OCI-LY1 (cell line): ENCODE results near the gene TNNC1.

ENCODE experiments used
- H2AFZ ChIP-seq: fragments of 200-600 bp; sonication (generic), shearing (Covaris generic); 2 replicates; pipeline ENCODE4 v1.6.0; 2014; ENCODE audit warnings: antibody characterized with exemption, mild to moderate bottlenecking, low read length
- H3F3A ChIP-seq: fragments of 200-600 bp; sonication (generic), shearing (Covaris generic); 2 replicates; pipeline ENCODE4 v1.6.0; 2014; ENCODE audit warnings: mild to moderate bottlenecking, antibody characterized with exemption, low read length, moderate library complexity; ENCODE audit not compliant: insufficient read depth
- H3K27ac ChIP-seq: fragments of 200-600 bp; sonication (generic); 2 replicates; pipeline ENCODE4 v1.5.1; 2014; ENCODE audit warnings: low read length, mixed run types, mild to moderate bottlenecking, low read depth; ENCODE audit not compliant: poor library complexity, severe bottlenecking
- H3K27me3 ChIP-seq: fragments of 200-600 bp; sonication (generic); 2 replicates; pipeline ENCODE4 v1.6.0; 2014; ENCODE audit warnings: antibody characterized with exemption, mild to moderate bottlenecking, low read length, moderate library complexity; ENCODE audit not compliant: insufficient read depth
- H3K36me3 ChIP-seq: fragments of 200-600 bp; sonication (generic); 2 replicates; pipeline ENCODE4 v1.6.1; 2014; ENCODE audit warnings: mild to moderate bottlenecking, antibody characterized with exemption, low read length, moderate library complexity, mixed read lengths; ENCODE audit not compliant: insufficient read depth
- H3K4me1 ChIP-seq: fragments of 200-600 bp; sonication (generic); 2 replicates; pipeline ENCODE4 v1.5.1; 2014; ENCODE audit warnings: mild to moderate bottlenecking, low read length, moderate library complexity; ENCODE audit not compliant: insufficient read depth, severe bottlenecking
- H3K4me2 ChIP-seq: fragments of 200-600 bp; sonication (generic), shearing (Covaris generic); 2 replicates; pipeline ENCODE4 v1.6.1; 2014; ENCODE audit warnings: low read length
- H3K4me3 ChIP-seq: fragments of 200-600 bp; sonication (generic); 2 replicates; pipeline ENCODE4 v1.5.1; 2014; ENCODE audit warnings: low read length, low read depth, mild to moderate bottlenecking, mixed read lengths; ENCODE audit not compliant: poor library complexity, severe bottlenecking
- H3K79me2 ChIP-seq: fragments of 200-600 bp; shearing (Covaris generic); 2 replicates; pipeline ENCODE4 v1.6.1; 2016; ENCODE audit warnings: mixed run types, low read length, mixed read lengths; ENCODE audit not compliant: insufficient read depth
- H3K9ac ChIP-seq: fragments of 200-600 bp; sonication (generic), shearing (Covaris generic); 2 replicates; pipeline ENCODE4 v1.6.1; 2014; ENCODE audit warnings: mild to moderate bottlenecking, low read length, mixed read lengths
- H3K9me2 ChIP-seq: fragments of 200-600 bp; sonication (generic), shearing (Covaris generic); 2 replicates; pipeline ENCODE4 v1.6.1; 2014; ENCODE audit warnings: low read depth, mild to moderate bottlenecking, low read length, mixed read lengths
- H3K9me3 ChIP-seq: fragments of 200-600 bp; shearing (Covaris generic); 2 replicates; pipeline ENCODE4 v1.6.1; 2014; ENCODE audit warnings: low read length, mixed read lengths
- H4K20me1 ChIP-seq: fragments of 200-600 bp; sonication (generic), shearing (Covaris generic); 2 replicates; pipeline ENCODE4 v1.6.0; 2016; ENCODE audit warnings: mild to moderate bottlenecking, low read length; ENCODE audit not compliant: insufficient read depth
- CTCF ChIP-seq: fragments of 200-600 bp; sonication (generic), shearing (Covaris generic); IDR thresholded peaks from 2 replicates; pipeline ENCODE4 v1.5.1; 2017; ENCODE audit warnings: mild to moderate bottlenecking, antibody characterized with exemption, low read length, moderate library complexity, mixed read lengths
- EZH2 ChIP-seq: fragments of 200-600 bp; sonication (generic), shearing (Covaris generic); IDR thresholded peaks from 2 replicates; pipeline ENCODE4 v1.8.0; 2017; ENCODE audit warnings: borderline replicate concordance, mixed run types, mild to moderate bottlenecking, antibody characterized with exemption, low read length, moderate library complexity, mixed read lengths

TNNC1 gene

GRCh38 chr3:52403955-52404354 is 49.9 kb downstream of the TNNC1 start:
- Histone ChIP-seq H3K4me1 (peaks cover 8% of the 10 kb centered on the region), H3K27me3 (no peaks in the 10 kb centered on the region), H3K4me3 (no peak overlapping the region), H3K27ac (no peak overlapping the region), H3K4me2 (no peak overlapping the region), H3K9ac (no peak overlapping the region), H3K9me2 (no peaks in the 10 kb centered on the region), H2AFZ (no peak overlapping the region), H3K79me2 (peaks cover 4% of the 10 kb centered on the region), H3F3A (no peaks in the 10 kb centered on the region), H3K36me3 (peaks cover 77% of the 10 kb centered on the region), H3K9me3 (no peaks in the 10 kb centered on the region), H4K20me1 (no peaks in the 10 kb centered on the region)
- no peak for TF ChIP-seq CTCF
- no peak for TF ChIP-seq EZH2

GRCh38 chr3:52403271-52403841 is 50.5 kb downstream of the TNNC1 start:
- Histone ChIP-seq H3K9ac (no peak overlapping the region), H3K27me3 (no peaks in the 10 kb centered on the region), H3F3A (no peaks in the 10 kb centered on the region), H3K9me2 (no peaks in the 10 kb centered on the region), H3K79me2 (no peaks in the 10 kb centered on the region), H3K4me1 (peaks cover 2% of the 10 kb centered on the region), H3K27ac (no peak overlapping the region), H2AFZ (no peak overlapping the region), H4K20me1 (no peaks in the 10 kb centered on the region), H3K9me3 (no peaks in the 10 kb centered on the region), H3K36me3 (peaks cover 77% of the 10 kb centered on the region), H3K4me3 (no peak overlapping the region), H3K4me2 (no peak overlapping the region)
- no peak for TF ChIP-seq EZH2
- TF ChIP-seq CTCF, result no peak

GRCh38 chr3:52402706-52403270 is 51.1 kb downstream of the TNNC1 start:
- Histone ChIP-seq H2AFZ (no peak overlapping the region), H3K27ac (no peak overlapping the region), H3F3A (no peaks in the 10 kb centered on the region), H3K9ac (no peak overlapping the region), H3K4me1 (no peaks in the 10 kb centered on the region), H3K27me3 (no peaks in the 10 kb centered on the region), H4K20me1 (no peaks in the 10 kb centered on the region), H3K9me2 (no peaks in the 10 kb centered on the region), H3K4me3 (no peak overlapping the region), H3K36me3 (peaks cover 72% of the 10 kb centered on the region), H3K9me3 (no peaks in the 10 kb centered on the region), H3K79me2 (no peaks in the 10 kb centered on the region), H3K4me2 (no peak overlapping the region)
- TF ChIP-seq CTCF, result no peak
- no peak for TF ChIP-seq EZH2
